Right lobe of liver (tissue), 6 donors: ENCODE results near the gene CCDC170. TPM values are rescaled to one million over a fixed set of nuclear protein-coding genes. Genes with fewer than 3 reads are reported as not detected.

ENCODE experiments used
- ATAC-seq, 4 donors: fragments of 200-7000 bp; cut with Tn5 transposase; one replicate each; pipeline ENCODE4 v1.9.1; 2020; ENCODE audit warnings: mild to moderate bottlenecking in 4 of 4, moderate library complexity in 4 of 4
- DNase-seq, 3 donors: peaks; one replicate each; pipeline ENCODE4 v3.0.0-alpha.2; 2020
- H3K27ac ChIP-seq, 3 donors: fragments of 200-600 bp; one replicate each; pipeline ENCODE4 v1.8.0; 2022
- H3K27me3 ChIP-seq, 2 donors: fragments of 200-600 bp; one replicate each; pipeline ENCODE4 v1.8.0; 2022
- H3K36me3 ChIP-seq, 4 donors: fragments of 200-600 bp; sonication (generic) in 1 of 4; one replicate each; pipeline versions ENCODE4 v1.5.1 to v1.8.0; 2017 to 2022; ENCODE audit warnings: control low read depth in 1 of 4
- H3K4me1 ChIP-seq, 4 donors: fragments of 200-600 bp; sonication (generic) in 1 of 4; one replicate each; pipeline versions ENCODE4 v1.5.1 to v1.8.0; 2017 to 2022; ENCODE audit warnings: control low read depth in 1 of 4
- H3K4me3 ChIP-seq, 3 donors: fragments of 200-600 bp; one replicate each; pipeline ENCODE4 v1.8.0; 2022
- H3K9me3 ChIP-seq, 4 donors: fragments of 200-600 bp; sonication (generic) in 1 of 4; one replicate each; pipeline versions ENCODE4 v1.5.1 to v1.8.0; 2017 to 2022; ENCODE audit warnings: control low read depth in 1 of 4
- POLR2A ChIP-seq: fragments of 450-650 bp; IDR thresholded peaks from one replicate; pipeline ENCODE4 v1.6.1; 2017; ENCODE audit warnings: antibody characterized with exemption, mild to moderate bottlenecking
- WGBS: methylation state at CpG from one replicate; pipeline ENCODE4 v1.1.6; 2018; ENCODE audit warnings: low coverage, low lambda C conversion rate; ENCODE audit not compliant: insufficient coverage; ENCODE audit errors: missing lambda C conversion rate; 5-methylcytosine and 5-hydroxymethylcytosine counted together
- intact Hi-C, 2 donors: fragments of 100-400 bp; cut with DNase I; formaldehyde crosslinking; loops; one replicate each; pipeline versions ENCODE4 v1.11.2 to v1.14.1; 2022
- total RNA-seq, 6 experiments: library from RNA; depleted of rRNA in 2 of 6; stranded (reverse); fragments of >200 nt in 2 of 6; fragmentation: NEBNext Ultra II Directional in 3 of 6; extraction: Animal tissue kit (Norgen Biotek cat#: 25700) in 3 of 6; gene quantifications; one replicate each; pipeline versions ENCODE4 v1.1.0 to v1.2.4, GENCODE V29; 2016 to 2023
- TF ChIP-seq, protein P1 (sequence below), 4 donors: fragments of 200-600 bp in 3 of 4; fragments of 450-650 bp in 1 of 4; IDR thresholded peaks; one replicate each; pipeline versions ENCODE4 v1.5.1 to v1.8.0; 2016 to 2022; ENCODE audit warnings: antibody characterized with exemption in 4 of 4, mild to moderate bottlenecking in 2 of 4
- donor health status: DM: no; HTN: yes; CAD: no.
- donor health status: DM: no; HTN: no; CAD: no.
- donor health status: DM: no; HTN: no; CAD: no.
- donor health status: DM: no; HTN: yes; CAD: no.
- donor health status: DM: no; HTN: yes; CAD: no.

The CCDC170 gene
- total RNA-seq, 6 experiments from 2014 or later: 0.31 to 0.93 (median 0.55) TPM

DNA sequence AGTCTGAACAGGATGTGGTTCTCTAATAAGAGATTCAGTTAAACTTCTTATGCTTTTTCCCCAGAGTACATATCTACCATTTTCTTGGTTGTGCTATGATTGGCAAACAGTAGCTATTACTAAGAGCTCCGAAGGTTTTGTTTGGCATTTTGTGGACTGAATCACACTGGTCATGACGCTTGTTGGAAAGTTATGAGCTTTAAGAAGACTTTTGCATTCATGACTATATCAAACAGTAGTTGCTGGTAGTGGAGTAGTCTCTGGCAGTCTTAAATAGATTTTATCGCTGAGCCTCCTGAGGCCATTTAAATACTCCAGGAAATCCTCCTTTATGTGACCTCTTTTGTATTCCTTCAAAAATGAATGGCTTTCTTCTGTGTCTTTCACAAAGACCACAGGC, 40.8 kb downstream of the CCDC170 start:
- no peak for TF ChIP-seq POLR2A
- TF ChIP-seq, protein P1, sequence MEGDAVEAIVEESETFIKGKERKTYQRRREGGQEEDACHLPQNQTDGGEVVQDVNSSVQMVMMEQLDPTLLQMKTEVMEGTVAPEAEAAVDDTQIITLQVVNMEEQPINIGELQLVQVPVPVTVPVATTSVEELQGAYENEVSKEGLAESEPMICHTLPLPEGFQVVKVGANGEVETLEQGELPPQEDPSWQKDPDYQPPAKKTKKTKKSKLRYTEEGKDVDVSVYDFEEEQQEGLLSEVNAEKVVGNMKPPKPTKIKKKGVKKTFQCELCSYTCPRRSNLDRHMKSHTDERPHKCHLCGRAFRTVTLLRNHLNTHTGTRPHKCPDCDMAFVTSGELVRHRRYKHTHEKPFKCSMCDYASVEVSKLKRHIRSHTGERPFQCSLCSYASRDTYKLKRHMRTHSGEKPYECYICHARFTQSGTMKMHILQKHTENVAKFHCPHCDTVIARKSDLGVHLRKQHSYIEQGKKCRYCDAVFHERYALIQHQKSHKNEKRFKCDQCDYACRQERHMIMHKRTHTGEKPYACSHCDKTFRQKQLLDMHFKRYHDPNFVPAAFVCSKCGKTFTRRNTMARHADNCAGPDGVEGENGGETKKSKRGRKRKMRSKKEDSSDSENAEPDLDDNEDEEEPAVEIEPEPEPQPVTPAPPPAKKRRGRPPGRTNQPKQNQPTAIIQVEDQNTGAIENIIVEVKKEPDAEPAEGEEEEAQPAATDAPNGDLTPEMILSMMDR (IDR thresholded peaks at IDR 0.05): no peak
- intact Hi-C loops: no loop called here
- no peaks in the 10 kb centered on the region for H3K27me3 ChIP-seq
- H3K4me3 ChIP-seq: no peak overlapping the region
- 92% methylated on average over 3 of the region's 3 CpGs for WGBS
- H3K36me3 ChIP-seq: no peaks in the 10 kb centered on the region
- ATAC-seq (no peak), DNase-seq (no peak)
- no peak overlapping the region for H3K27ac ChIP-seq
- H3K9me3 ChIP-seq: no peaks in the 10 kb centered on the region
- no peaks in the 10 kb centered on the region for H3K4me1 ChIP-seq

DNA sequence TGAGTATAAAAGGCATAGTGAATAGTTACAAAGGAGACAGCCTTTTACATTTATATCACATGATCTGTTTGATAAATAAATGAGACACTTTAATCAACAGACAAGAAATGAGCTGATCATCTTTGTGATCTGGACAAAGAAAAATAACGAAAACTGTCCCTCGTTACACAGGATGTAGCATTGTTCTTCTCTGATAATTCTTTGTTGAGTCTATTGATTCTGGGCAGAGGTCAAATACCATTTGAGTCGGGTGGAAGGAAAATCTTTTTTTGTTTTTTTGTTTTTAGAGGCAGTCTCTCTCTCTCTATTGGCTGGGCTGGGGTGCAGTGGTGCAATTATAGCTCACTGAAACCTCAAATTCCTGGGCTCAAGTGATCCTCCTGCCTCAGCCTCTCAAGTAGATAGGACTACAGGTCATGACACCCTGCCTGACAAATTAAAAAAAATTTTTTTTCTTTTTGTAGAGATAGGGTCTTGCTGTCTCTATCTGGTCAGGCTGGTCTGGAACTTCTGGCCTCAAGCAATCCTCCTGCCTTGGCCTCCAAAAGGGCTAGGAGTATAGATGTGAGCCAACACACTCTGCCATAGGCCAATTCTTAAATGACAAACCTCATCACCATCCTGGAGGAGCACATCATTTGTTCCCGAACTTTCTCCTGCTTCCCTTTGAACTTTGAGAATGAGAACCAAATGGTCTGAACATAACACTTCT, 41.8 kb downstream of the CCDC170 start:
- ATAC-seq (no peak), DNase-seq (no peak)
- H3K36me3 ChIP-seq: no peaks in the 10 kb centered on the region
- intact Hi-C loops: no loop called here
- no peaks in the 10 kb centered on the region for H3K27me3 ChIP-seq
- WGBS: 42% methylated on average over 4 of the region's 4 CpGs
- no peak overlapping the region for H3K4me3 ChIP-seq
- no peak overlapping the region for H3K27ac ChIP-seq
- TF ChIP-seq, protein P1 (IDR thresholded peaks at IDR 0.05): no peak
- no peaks in the 10 kb centered on the region for H3K4me1 ChIP-seq
- H3K9me3 ChIP-seq: peaks cover 0 to 4% (median 0%) of the 10 kb centered on the region in 4 donors

DNA sequence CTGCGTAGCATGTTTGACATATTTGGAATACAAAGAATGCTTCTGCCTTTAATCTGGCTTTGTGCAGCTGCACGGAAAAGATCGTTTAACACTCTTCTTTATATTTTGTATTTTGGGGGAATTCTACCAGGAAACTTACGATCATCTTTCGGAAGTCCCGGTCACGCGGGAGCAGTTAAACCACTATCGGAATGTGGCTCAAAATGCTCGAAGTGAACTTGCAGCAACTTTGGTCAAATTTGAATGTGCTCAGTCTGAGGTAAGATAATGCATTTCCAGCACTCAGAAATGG, 42.3 kb downstream of the CCDC170 start:
- intact Hi-C loops: no loop called here
- H3K27ac ChIP-seq: no peak overlapping the region
- H3K4me3 ChIP-seq: no peak overlapping the region
- H3K27me3 ChIP-seq: no peaks in the 10 kb centered on the region
- 95% methylated on average over 10 of the region's 10 CpGs for WGBS
- DNase-seq: no peak
- H3K9me3 ChIP-seq: peaks cover 0 to 4% (median 0%) of the 10 kb centered on the region in 4 donors
- TF ChIP-seq, protein P1 (IDR thresholded peaks at IDR 0.05): no peak
- TF ChIP-seq POLR2A: no peak
- no peaks in the 10 kb centered on the region for H3K4me1 ChIP-seq
- no peak for ATAC-seq
- no peaks in the 10 kb centered on the region for H3K36me3 ChIP-seq

DNA sequence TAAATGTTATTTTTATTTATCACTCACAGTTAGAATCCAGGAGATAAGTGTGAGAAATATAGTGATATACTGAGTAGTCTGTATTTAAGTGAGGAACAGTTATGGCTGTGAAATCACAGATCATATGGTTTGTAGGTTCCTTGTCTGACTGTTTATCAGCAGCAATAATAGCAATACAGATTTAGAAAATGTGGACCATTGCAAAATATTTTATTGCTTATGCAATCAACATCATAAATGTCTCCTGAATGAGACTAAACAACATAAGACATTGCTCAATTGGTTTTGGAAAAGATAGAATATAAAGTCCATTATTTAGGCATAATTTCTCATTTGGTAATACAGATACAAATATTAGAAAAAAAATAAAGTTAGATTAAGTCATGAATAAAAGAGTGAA, 43.7 kb downstream of the CCDC170 start:
- Histone ChIP-seq H3K36me3 (no peaks in the 10 kb centered on the region), H3K9me3 (peaks cover 0 to 4% (median 0%) of the 10 kb centered on the region in 4 donors), H3K4me1 (no peaks in the 10 kb centered on the region), H3K27me3 (no peaks in the 10 kb centered on the region), H3K4me3 (no peak overlapping the region), H3K27ac (no peak overlapping the region)
- ATAC-seq (no peak), DNase-seq (no peak)
- intact Hi-C loops: no loop called here
- TF ChIP-seq, protein P1 (IDR thresholded peaks at IDR 0.05): no peak
- TF ChIP-seq POLR2A: no peak
